IPS-11a (cell line): ENCODE data around the gene C15orf40.

Experiments
- H3K4me3 ChIP-seq: one replicate; pipeline ENCODE4 v1.5.1; 2013; ENCODE audit warnings: low read depth, low read length, control low read depth

C15orf40 gene

DNA sequence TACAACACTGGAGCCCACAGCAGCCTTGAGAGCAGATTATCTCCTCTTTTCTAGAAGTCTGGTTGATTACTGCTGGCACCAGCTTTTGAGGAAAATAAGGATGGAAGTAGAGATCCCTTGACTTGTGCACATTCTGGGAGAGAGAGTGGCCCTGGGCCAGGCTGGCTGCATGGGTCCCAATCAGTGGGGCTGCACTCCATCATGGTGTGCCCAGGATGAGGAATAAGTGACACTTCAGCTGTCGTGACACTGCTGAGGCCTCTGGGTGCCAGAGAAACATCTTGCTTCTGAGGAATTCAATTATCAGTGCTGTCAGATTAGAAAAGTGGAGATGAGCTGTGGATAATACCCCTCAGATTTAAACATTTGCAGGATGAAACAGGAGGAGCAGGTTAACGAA is 16.4 kb downstream of the C15orf40 start:
- no peak overlapping the region for H3K4me3 ChIP-seq

GRCh38 chr15:82993144-82993543 is 18.3 kb downstream of the C15orf40 start:
- no peak overlapping the region for H3K4me3 ChIP-seq

- no peak overlapping the region for H3K4me3 ChIP-seq
These were observed 18.9 kb downstream of the C15orf40 start for GRCh38 chr15:82992436-82992998.

DNA sequence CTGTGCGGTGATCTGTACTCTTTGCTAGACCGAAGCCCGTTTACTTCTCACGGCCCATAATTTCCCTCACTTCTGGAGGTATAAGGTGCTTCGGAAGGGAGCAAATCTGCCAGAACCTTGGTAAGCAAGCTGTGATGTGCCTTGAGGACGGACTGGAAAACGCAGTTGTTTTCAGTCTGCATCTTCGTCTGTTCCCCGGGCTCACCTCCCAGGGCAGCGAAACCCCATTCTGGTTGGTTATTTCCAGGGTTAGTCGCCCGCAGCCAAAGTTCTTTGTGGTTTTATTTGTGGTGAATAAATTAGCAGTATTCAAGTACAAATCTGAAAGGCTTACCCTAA is 25.0 kb downstream of the C15orf40 start:
- H3K4me3 ChIP-seq, result peak overlapping the region; percentile 99

DNA sequence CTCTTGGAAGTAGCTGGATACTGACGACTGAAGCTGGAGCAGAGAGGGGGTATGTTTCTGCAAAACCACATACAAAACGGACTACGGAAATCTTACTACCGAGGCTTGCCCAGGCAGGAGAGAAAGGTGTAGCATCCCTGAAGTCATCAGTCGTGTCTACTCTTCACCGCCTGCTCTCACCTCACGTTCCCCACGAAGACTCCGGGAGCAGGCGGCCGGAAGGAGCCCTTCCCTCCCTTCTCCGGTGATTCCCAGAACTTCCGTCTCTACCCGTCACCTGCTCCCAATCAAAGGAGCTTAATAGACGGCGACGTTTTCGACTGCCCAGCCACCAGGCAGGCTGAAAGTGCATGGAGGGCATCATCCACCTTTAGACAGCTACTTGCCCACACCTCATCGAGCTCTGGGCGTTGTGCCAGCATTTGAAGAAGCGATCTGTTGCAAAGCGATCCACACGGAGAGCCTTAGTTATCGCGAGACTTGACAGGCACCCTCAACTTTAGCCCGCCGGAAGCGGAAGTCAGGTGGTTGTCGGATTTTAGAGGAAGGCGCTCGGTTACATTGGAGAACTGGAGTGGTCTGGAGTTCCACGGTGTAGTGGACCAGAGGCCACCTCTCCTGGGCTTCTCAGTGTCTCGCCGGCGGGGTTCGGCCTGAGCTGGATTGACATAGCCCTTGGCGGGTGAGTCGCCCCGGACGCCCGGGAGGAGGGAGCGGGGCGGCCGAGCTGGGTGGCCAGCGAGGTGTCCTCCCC is 25.6 kb downstream of the C15orf40 start, which contains the start of gene RAMAC:
Gene RAMAC, plus strand, starts transcription at position 523 of the 754 bp plus-strand sequence. CDS start 2,809 bp downstream, outside the sequence.
- H3K4me3 ChIP-seq, result peak within 1 kb of the TSS; percentile 99

DNA sequence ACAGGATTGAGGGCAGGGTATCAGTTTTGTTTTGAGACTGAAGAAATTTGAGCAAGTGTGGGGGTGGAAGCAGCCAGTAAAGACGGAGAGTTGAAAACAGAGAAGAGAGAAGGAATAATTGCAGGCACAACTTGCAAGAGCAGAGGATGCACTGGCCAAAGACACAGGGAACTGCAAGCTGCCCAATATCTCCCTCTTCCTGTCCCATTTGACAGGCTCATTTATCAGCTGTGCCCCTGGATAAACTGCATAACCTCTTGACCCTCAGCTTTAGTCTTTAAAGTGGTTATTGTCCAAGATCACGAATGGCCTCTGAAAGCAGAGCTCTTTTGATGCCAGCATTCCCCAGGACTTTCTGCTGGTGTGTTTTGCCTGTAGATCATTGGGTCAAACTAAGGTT is 30.5 kb downstream of the C15orf40 start:
- no peak overlapping the region for H3K4me3 ChIP-seq

- H3K4me3 ChIP-seq, result no peak overlapping the region
These were observed 31.7 kb downstream of the C15orf40 start for GRCh38 chr15:82979726-82980125.

DNA sequence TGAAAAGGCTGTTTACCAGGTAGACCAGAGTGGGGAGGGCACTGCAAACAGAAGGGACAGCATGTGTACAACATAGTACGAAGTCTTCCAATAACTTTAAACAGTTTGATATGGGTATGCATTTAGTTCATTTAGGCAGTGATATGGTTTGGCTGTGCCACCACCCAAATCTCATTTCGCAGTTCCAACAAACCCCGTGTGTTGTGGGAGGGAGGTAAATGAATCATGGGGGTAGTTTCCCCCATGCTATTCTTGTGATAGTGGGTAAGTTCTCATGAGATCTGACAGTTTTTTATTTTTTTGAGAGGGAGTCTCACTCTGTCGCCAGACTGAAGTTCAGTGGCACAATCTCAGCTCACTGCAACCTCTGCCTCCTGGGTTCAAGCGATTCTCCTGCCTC is 33.0 kb downstream of the C15orf40 start:
- H3K4me3 ChIP-seq, result no peak overlapping the region

DNA sequence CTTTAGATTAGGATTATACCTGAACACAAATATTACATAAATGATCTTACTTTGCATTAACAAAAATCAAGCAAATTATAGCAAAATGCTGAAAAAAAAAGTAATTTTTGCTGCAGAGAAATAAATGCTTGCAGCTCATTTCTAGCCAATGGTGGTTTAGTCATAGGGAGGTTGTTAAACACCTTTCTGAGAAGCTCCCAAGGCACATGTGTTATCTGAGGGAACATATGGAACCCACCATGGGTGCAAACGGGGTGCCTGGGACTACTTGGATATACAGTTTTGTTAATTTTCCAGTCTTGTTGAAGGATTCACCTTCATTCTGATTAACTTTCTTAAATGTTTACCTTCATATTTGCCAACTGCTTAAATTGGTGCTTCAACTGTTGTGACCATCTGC is 34.4 kb downstream of the C15orf40 start:
- no peak overlapping the region for H3K4me3 ChIP-seq

GRCh38 chr15:82972990-82973389 is 38.4 kb downstream of the C15orf40 start:
- no peak overlapping the region for H3K4me3 ChIP-seq

- H3K4me3 ChIP-seq, result no peak overlapping the region
These were observed 40.0 kb downstream of the C15orf40 start for GRCh38 chr15:82971218-82971984.

GRCh38 chr15:82970696-82971095 is 40.7 kb downstream of the C15orf40 start:
- no peak overlapping the region for H3K4me3 ChIP-seq

DNA sequence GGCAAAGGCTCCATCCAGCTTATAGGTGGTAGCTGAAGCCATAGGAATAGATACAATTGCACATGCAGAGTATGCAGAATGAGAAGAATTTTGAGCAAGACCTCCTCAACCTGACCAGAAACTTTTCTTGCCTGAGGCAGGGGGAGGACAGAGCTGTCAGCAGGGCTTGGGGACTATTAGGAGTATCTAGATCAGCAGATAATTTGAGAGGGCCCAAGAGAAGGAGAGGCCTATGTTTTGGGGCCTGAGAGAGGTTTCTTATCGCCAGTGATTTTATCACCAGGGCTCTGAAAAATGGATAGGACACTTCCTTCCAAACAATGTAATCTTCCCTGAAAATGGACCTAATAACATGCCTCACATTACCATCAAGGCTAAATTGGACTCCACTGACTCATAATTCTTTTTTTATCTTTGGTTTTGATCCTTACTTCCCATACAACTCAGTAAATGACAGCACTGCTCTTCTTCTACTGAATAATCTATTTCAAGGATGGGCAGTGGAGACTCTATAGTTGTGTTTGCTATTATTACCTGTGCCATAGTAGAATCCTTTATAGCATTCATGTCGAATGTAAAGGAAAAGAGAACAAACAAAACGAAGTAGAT is 41.3 kb downstream of the C15orf40 start:
- H3K4me3 ChIP-seq, result no peak overlapping the region

DNA sequence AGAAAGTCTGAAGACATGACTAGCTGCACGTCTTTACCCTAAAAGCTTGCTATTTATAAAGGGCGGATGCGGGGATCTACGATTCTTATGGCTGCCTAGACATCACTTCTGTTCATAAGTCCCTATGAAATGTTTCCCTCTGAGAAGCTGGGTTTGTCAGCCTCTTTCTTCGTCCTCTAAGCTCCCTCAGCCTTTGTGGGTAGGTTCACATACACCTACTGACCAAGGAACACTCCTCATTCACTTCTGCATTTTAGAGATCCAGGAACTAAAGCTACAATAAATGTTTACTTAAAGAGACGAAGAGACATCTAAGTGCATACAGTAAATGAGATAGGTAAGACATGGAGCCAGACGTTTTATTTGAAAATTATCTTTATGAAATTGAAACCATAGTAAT is 42.1 kb downstream of the C15orf40 start:
- no peak overlapping the region for H3K4me3 ChIP-seq

DNA sequence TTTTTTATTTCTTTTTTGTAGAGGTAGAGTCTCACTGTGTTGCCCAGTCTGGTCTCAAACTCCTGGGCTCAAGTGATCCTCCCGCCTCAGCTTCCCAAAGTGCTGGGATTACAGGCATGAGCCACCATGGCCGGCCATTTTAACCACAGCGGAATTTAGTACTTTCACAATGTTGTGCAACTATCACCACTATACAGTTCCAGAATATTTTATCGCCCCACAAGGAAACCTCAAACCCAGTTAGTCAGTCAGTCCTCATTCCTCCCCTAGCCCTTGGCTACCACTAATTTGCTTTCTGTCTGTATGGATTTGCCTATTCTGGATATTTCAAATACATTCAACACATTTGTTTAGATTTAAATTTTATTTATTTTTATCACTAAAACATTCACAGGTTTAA is 43.4 kb downstream of the C15orf40 start:
- H3K4me3 ChIP-seq, result no peak overlapping the region

DNA sequence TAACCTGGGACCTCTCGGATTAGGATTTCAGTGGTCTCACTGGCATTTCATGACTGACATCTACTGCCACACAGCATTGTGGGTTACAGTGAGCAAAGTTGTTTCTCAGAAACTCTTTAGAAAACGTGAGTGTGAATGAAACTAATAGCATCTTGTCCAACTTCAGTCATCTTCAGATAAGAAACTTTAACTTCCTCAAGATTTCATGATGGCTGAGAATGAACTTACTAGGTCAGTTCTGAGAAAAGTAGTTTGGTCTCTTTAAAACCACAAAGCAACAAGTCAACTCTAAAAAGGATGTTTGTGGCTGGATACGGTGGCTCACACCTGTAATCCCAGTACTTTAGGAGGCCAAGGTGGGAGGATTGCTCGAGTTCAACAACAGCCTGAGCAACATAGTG is 44.8 kb downstream of the C15orf40 start:
- H3K4me3 ChIP-seq, result no peak overlapping the region

DNA sequence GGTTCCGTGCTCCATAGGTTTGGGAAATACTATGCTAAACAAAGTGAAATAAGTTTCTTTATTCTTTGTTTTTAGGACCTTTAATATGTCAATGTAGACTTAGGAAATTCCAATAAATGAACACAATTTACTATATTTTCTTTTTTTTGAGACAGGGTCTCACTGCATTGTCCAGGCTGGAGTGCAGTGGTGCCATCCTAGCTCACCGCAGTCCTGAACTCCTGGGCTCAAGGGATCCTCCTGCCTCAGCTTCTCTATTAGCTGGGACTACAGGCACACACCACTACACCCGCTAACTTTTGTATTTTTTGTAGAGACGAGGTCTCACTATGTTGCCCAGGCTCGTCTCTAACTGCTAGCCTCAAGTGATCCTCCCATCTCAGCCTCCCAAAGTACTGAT is 46.5 kb downstream of the C15orf40 start:
- H3K4me3 ChIP-seq, result no peak overlapping the region

GRCh38 chr15:82963471-82964341 is 47.7 kb downstream of the C15orf40 start:
- H3K4me3 ChIP-seq, result no peak overlapping the region

DNA sequence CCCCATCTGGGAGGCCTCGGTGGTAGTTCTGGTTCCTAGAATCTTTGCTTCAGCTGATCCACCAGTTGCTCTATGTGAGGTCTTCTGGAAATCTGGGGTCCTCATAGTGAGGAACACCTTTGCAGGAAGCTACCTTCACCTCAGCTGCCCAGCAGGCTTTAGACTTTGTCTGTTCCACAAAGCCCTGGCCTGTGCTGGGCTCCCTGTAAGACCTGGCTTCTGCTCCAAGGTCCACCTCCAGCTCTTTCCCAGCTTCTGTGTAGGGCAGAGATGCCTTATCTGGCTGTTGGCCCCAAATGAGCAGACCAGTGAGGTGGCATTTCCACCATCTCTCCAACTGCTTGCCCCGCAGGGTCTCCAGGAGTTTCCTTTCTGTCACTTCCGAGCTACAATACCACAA is 50.7 kb downstream of the C15orf40 start:
- H3K4me3 ChIP-seq, result no peak overlapping the region

GRCh38 chr15:82959423-82959822 is 52.0 kb downstream of the C15orf40 start:
- no peak overlapping the region for H3K4me3 ChIP-seq

DNA sequence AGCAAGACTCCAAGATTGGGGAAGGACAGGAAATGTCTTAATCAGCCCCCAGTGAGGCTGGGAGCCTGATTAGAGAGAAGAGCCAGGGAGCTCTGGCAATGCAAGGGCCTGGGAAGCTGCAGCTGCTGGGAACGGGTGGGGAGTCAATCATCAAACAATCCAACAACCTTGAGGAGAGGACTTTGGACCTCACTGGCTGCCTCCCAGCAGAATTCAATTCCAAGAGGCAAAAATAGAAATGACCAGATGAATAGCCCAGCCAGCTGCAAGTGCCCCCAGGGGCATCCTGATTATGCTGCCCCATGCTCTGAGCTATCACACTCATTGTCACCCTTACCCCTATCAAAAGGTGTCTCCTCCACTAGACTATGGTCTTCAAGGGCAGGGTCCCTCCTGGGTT is 52.8 kb downstream of the C15orf40 start:
- H3K4me3 ChIP-seq, result no peak overlapping the region
